ENCODE data around the gene INHBB.

The INHBB gene

DNA sequence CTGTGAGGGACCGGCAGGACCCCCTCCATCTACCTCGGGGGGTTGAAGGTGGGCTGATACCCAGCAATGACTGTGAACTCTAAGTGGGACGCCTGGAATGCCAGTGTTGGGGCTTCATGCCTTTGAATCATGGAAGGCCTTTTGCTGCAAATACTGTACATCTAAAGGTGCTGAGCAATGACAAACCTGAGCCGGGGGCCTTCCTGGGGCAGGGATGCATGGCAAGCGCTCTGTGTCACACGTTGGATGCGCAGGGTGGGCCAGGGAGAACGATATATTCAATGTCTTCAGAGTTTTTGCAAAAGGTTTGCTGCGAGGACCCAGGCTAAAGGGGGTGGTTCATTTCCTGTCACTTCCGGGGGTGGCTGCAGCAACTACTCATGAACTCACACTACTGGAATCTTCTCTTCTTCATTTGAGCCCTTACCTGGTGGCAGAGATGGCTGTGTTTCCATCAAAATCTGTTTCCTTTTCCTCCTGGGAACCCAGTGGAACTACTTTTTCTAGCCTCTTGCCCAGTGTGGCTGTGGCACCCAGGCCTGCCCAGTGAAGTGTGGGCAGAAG lies 24.1 kb upstream of the INHBB start:
- no peak for TF ChIP-seq PAX5 (IDR thresholded peaks at IDR 0.05; ENCODE audit: insufficient read depth, low read length, severe bottlenecking)
- TF ChIP-seq POLR2A (IDR thresholded peaks at IDR 0.05; ENCODE audit: low read depth, low read length): no peak
- TF ChIP-seq SPI1 (IDR thresholded peaks at IDR 0.05; ENCODE audit: low read depth, low read length): no peak
- no peak for TF ChIP-seq TAF1 (IDR thresholded peaks at IDR 0.05; ENCODE audit: low read depth, low read length)
- TF ChIP-seq POU2F2 (IDR thresholded peaks at IDR 0.05; ENCODE audit: low read depth, low read length): no peak
- TF ChIP-seq POLR2AphosphoS5 (IDR thresholded peaks at IDR 0.05; ENCODE audit: low read depth, low read length): no peak
- FAIRE-seq: no peak
- DNase-seq (ENCODE audit: insufficient read length, low spot score): no peak

DNA sequence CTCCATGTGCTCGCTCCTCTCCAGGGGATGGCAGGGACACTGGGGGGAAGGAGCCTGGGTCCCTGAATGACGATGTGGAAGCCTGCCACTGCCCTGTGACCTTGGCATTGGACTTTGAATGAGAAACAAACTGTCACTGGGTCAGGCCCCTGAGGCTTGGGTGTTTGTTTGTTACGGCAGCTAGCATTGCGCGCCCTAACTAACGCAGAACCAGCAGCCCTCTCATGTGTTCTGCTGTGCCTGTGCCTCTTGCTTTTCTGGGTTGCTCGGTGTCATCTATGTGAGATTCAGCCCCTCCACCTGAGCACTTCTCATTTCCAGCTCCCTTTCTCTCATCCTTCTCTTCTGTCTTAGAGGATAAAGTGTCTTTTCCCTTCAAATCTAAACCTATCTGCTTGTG lies 23.6 kb upstream of the INHBB start:
- TF ChIP-seq SPI1 (IDR thresholded peaks at IDR 0.05; ENCODE audit: low read depth, low read length) (no peak), POU2F2 (IDR thresholded peaks at IDR 0.05; ENCODE audit: low read depth, low read length) (no peak), PAX5 (IDR thresholded peaks at IDR 0.05; ENCODE audit: insufficient read depth, low read length, severe bottlenecking) (no peak)
- no peak for FAIRE-seq

GRCh38 chr2:120323214-120323613 lies 22.7 kb upstream of the INHBB start:
- DNase-seq (ENCODE audit: insufficient read length, low spot score): no peak
- FAIRE-seq: no peak
- TF ChIP-seq POLR2AphosphoS5 (IDR thresholded peaks at IDR 0.05; ENCODE audit: low read depth, low read length) (no peak), SPI1 (IDR thresholded peaks at IDR 0.05; ENCODE audit: low read depth, low read length) (no peak), POLR2A (IDR thresholded peaks at IDR 0.05; ENCODE audit: low read depth, low read length) (no peak), TAF1 (IDR thresholded peaks at IDR 0.05; ENCODE audit: low read depth, low read length) (no peak), PAX5 (IDR thresholded peaks at IDR 0.05; ENCODE audit: insufficient read depth, low read length, severe bottlenecking) (no peak), POU2F2 (IDR thresholded peaks at IDR 0.05; ENCODE audit: low read depth, low read length) (no peak)

More for the DNA sequence above, 23.6 kb upstream of the INHBB start:
- DNase-seq (ENCODE audit: insufficient read length, low spot score): no peak

DNA sequence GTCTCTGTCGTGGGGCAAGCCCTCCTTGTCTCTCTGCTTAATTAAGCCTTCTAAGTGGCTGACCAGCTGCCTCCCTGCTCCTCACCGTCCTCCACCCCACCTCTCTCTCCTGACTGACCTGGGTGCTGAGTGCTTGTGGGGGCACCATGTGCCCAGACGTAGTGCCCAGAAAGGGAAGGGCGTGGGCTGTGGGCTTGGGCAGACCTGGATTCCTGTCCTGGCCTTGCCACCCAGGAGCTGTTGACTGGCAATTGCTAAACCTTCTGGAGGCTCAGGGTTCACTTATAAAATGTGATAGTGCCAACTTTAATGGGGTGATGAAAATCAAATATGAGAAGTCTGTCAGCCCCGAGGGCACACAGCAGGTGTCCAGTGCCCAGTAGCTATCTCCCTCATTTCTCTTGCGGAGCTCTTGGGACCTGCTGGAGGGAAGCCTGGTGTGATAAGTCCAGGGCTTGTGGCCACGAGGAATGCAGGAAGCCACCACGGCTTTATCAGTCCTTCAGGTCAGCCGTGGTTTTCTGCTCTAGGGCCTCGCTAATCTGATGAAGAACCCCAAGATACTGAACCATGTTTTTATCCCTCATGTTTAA lies 22.0 kb upstream of the INHBB start:
- no peak for FAIRE-seq
- DNase-seq (ENCODE audit: insufficient read length, low spot score): no peak
- no peak for TF ChIP-seq POU2F2 (IDR thresholded peaks at IDR 0.05; ENCODE audit: low read depth, low read length)
- no peak for TF ChIP-seq POLR2A (IDR thresholded peaks at IDR 0.05; ENCODE audit: low read depth, low read length)
- no peak for TF ChIP-seq POLR2AphosphoS5 (IDR thresholded peaks at IDR 0.05; ENCODE audit: low read depth, low read length)
- no peak for TF ChIP-seq TAF1 (IDR thresholded peaks at IDR 0.05; ENCODE audit: low read depth, low read length)

GRCh38 chr2:120324933-120325332 lies 21.0 kb upstream of the INHBB start:
- DNase-seq (ENCODE audit: insufficient read length, low spot score) (no peak), FAIRE-seq (no peak)
- TF ChIP-seq TAF1 (IDR thresholded peaks at IDR 0.05; ENCODE audit: low read depth, low read length) (no peak), SPI1 (IDR thresholded peaks at IDR 0.05; ENCODE audit: low read depth, low read length) (no peak), POLR2AphosphoS5 (IDR thresholded peaks at IDR 0.05; ENCODE audit: low read depth, low read length) (no peak), POU2F2 (IDR thresholded peaks at IDR 0.05; ENCODE audit: low read depth, low read length) (no peak), POLR2A (IDR thresholded peaks at IDR 0.05; ENCODE audit: low read depth, low read length) (no peak), PAX5 (IDR thresholded peaks at IDR 0.05; ENCODE audit: insufficient read depth, low read length, severe bottlenecking) (no peak)

- FAIRE-seq: no peak
- no peak for TF ChIP-seq POLR2AphosphoS5 (IDR thresholded peaks at IDR 0.05; ENCODE audit: low read depth, low read length)
- TF ChIP-seq TAF1 (IDR thresholded peaks at IDR 0.05; ENCODE audit: low read depth, low read length): no peak
- TF ChIP-seq POLR2A (IDR thresholded peaks at IDR 0.05; ENCODE audit: low read depth, low read length): no peak
- TF ChIP-seq POU2F2 (IDR thresholded peaks at IDR 0.05; ENCODE audit: low read depth, low read length): no peak
- no peak for TF ChIP-seq SPI1 (IDR thresholded peaks at IDR 0.05; ENCODE audit: low read depth, low read length)
- TF ChIP-seq PAX5 (IDR thresholded peaks at IDR 0.05; ENCODE audit: insufficient read depth, low read length, severe bottlenecking): no peak
Measured at GRCh38 chr2:120326066-120326465, 19.9 kb upstream of the INHBB start.

GRCh38 chr2:120330946-120331822 lies 14.8 kb upstream of the INHBB start:
- TF ChIP-seq POLR2AphosphoS5 (IDR thresholded peaks at IDR 0.05; ENCODE audit: low read depth, low read length): no peak
- TF ChIP-seq TAF1 (IDR thresholded peaks at IDR 0.05; ENCODE audit: low read depth, low read length): no peak
- no peak for TF ChIP-seq POU2F2 (IDR thresholded peaks at IDR 0.05; ENCODE audit: low read depth, low read length)
- no peak for TF ChIP-seq SPI1 (IDR thresholded peaks at IDR 0.05; ENCODE audit: low read depth, low read length)
- TF ChIP-seq PAX5 (IDR thresholded peaks at IDR 0.05; ENCODE audit: insufficient read depth, low read length, severe bottlenecking): no peak
- no peak for TF ChIP-seq POLR2A (IDR thresholded peaks at IDR 0.05; ENCODE audit: low read depth, low read length)
- FAIRE-seq: no peak
- DNase-seq (ENCODE audit: insufficient read length, low spot score): no peak

More at GRCh38 chr2:120326066-120326465, 19.9 kb upstream of the INHBB start:
- DNase-seq (ENCODE audit: insufficient read length, low spot score): no peak

DNA sequence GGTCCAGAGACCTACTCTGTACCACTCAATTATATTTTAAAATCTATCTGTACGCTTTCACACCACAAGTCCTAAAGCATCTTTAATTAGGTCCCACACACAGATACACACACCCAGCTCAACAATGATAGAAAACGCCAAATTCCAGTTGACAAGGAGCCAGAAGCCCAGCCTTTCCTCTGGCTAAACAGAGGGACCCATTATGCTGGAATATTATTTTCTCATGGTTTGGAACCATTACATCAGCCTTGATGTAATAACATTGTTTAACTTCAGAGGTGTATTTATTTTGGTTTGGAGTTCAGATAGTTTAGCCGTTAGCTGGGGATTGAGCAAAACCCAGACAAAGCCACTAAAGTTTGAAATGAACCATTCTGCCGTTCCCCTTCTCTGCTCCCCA lies 14.0 kb upstream of the INHBB start:
- no peak for FAIRE-seq

DNA sequence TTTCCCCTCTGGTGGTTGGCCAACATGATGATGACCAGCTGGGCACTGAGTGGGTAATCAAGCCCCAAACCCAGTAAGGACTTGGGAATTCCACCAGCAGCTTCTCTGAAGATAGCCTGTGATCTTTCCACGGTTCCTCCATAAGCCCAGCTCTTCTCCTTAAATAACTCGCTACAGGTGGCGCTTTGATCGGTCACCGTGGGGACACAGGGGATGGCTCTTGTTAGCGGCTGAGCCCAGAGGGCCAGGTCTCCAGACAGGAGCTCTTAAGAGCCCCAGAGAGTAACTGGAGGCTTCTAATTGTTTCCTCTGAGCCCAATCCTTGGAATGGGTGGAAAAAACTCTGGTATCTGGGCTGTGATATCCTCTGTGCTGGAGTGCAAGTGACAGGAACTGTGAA lies 13.6 kb upstream of the INHBB start:
- TF ChIP-seq POU2F2 (IDR thresholded peaks at IDR 0.05; ENCODE audit: low read depth, low read length) (no peak), PAX5 (IDR thresholded peaks at IDR 0.05; ENCODE audit: insufficient read depth, low read length, severe bottlenecking) (no peak), POLR2A (IDR thresholded peaks at IDR 0.05; ENCODE audit: low read depth, low read length) (no peak), SPI1 (IDR thresholded peaks at IDR 0.05; ENCODE audit: low read depth, low read length) (no peak), POLR2AphosphoS5 (IDR thresholded peaks at IDR 0.05; ENCODE audit: low read depth, low read length) (no peak), TAF1 (IDR thresholded peaks at IDR 0.05; ENCODE audit: low read depth, low read length) (no peak)
- FAIRE-seq: no peak
- DNase-seq (ENCODE audit: insufficient read length, low spot score): no peak

More for the DNA sequence above, 14.0 kb upstream of the INHBB start:
- TF ChIP-seq POU2F2 (IDR thresholded peaks at IDR 0.05; ENCODE audit: low read depth, low read length): no peak
- TF ChIP-seq TAF1 (IDR thresholded peaks at IDR 0.05; ENCODE audit: low read depth, low read length): no peak
- no peak for TF ChIP-seq SPI1 (IDR thresholded peaks at IDR 0.05; ENCODE audit: low read depth, low read length)
- no peak for TF ChIP-seq POLR2AphosphoS5 (IDR thresholded peaks at IDR 0.05; ENCODE audit: low read depth, low read length)
- TF ChIP-seq PAX5 (IDR thresholded peaks at IDR 0.05; ENCODE audit: insufficient read depth, low read length, severe bottlenecking): no peak
- no peak for TF ChIP-seq POLR2A (IDR thresholded peaks at IDR 0.05; ENCODE audit: low read depth, low read length)
- DNase-seq (ENCODE audit: insufficient read length, low spot score): no peak

Measured in GM12891 (cell line).